GM19455 (cell line): ENCODE measurements around the gene CCDC122.
"Not testable (repeated sequence)": the region's sequence is repeated elsewhere in the genome, so short reads cannot be mapped to it uniquely, and the experiment has no call there.

Source experiments
- ATAC-seq: cut with Tn5 transposase; IDR thresholded peaks from one replicate; pipeline ENCODE4 v1.9.1; 2021; ENCODE audit not compliant: unreplicated experiment

The CCDC122 gene

DNA sequence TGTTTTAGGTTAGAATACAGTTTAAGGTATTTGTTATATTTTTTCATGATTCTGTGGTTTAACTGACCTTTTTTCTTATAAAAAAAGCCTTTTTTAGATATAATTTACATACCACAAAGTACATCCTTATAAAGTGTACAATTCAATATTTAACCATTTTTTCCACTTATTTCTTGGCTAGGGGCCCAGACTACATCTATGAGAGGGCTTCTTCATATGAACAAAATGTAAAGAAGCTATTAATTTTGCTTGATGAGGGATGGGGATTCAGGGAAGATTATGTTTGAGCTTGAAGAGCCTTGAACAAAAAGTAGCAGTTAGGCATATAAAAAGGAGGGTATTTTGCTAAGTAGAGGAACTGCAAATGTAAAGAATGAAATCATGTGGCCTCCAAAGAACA, 2.2 kb downstream of the CCDC122 start:
- no peak for ATAC-seq

DNA sequence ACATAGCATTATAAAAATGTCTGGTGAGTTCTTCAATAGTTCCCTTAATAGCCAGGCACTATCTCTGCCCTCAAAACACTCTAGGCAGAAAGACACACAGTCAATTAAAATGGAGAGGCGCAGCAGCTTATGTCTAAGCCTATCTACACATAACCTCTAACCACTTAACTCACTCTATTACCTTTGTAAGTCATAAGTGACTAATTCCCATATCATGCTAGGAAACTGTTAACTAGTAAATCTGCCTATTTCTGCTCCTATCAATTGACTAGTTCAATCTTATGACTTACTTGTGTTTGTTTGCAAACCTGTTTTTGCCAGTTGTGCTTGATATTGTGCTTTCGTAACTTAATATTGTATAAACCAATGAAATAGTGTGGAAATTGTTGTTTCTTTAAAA, 3.2 kb downstream of the CCDC122 start:
- no peak for ATAC-seq

DNA sequence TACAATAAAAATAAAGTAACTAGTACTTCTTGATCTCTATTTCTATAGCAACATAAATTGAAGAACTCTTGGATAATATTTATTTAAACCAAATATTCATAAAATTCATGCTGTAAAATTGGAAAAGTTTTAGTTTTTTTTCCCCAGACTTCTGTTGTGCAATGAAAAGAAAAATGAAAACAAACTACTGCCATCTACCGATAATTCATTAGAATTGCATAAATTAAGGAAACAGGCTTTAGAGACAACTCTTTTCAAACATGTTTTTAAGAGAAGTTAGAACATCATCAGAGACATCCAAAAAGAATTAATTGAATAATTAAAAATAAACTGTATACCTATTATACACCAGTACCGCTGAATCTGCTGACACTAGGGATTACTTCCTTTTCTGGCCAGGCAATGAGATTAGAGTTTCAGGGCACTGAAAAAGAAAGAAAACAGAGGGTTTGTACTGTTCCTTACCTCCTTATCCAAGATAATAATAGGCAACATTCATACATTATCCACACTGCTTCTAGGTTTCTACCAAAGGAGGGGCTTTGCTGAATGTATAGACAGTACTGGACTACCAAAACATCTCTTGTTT, 4.9 kb downstream of the CCDC122 start:
- ATAC-seq = no peak

DNA sequence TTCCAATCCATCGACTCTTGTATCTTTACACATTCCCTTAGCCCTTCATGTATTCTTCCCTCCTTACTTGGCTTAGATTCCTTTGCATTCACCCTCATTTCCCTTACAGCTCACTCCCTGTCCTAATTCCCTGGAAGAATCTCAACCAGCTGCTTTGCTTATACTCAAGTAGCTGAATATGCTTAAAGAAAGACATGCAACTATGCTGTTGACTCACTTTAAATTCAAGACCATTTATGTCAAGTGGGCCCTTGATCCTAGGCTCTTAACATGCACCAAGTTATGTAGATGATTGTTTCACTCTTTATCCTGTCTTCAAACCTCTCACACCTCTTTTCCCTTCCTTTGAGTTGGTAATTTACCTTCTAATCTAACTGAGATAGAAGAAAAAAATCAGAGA, 7.4 kb downstream of the CCDC122 start:
- no peak for ATAC-seq

DNA sequence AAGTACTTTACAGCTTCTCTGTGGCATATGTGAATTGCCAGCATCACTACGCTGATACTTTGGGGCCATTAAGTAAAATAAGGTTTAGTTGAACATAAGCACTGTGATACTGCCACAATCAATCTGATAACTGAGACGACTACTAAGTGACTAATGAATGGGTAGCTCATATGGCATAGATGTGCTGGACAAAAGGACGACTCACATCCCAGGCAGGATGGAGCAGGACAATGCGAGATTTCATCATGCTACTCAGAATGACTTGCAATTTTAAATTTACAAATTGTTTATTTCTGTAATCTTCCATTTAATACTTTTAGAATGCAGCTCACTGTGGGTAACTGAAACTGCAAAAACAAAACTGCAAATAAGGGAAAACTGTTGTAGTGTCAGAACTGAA, 13.6 kb downstream of the CCDC122 start:
- no peak for ATAC-seq

DNA sequence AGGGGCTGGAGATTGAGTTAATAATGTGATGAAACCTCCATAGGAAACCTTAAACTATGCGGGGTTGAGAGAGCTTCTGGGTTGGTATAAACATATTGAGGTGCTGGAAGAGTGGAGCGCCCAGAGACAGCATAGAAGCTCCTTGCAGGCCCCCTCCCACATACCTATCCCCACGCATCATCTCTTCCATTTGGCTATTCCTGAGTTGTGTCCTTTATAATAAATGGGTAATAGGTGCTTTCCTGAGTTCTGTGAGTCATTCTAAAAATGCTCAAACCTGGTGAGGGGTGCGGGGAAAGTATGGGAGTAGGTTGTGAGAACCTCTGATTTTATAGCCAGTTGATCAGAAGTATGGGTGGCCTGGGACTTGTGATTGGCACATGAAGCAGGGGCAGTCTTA, 14.6 kb downstream of the CCDC122 start:
- no peak for ATAC-seq

DNA sequence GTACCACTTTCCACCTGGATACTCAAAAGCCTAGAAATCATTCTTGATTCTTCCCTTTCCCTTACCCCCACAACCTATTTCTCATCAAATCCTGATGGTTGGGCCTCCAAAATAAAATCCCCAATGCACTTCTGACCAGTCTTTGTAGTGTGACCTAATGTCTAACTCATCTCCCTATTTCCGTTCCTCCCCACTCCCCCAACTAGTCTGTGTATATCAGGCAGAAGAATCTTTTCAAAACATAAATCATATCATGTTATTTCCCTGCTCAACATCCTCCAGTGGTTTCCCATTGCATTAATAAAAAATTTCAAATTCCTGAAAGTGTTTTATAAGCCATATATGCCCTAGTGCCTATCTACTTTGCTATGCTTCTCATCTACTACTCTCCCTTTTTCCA, 17.7 kb downstream of the CCDC122 start:
- ATAC-seq = no peak

DNA sequence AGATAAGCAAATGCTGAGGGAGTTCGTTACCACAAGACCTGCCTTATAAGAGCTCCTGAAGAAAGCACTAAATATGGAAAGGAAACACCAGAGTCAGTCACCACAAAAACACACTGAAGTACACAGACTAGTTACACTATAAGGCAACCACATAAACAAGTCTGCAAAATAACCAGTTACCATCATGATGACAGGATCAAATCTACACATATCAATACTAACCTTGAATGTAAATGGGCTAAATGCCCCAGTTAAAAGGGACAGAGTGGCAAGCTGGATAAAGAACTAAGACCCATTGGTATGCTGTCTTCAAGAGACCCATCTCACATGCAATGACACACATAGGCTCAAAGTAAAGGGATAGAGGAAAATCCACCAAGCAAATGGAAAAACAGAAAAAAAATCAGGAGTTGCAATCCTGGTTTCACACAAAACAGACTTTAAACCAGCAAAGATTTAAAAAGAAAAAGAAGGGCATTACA, 26.6 kb downstream of the CCDC122 start:
- ATAC-seq = no peak

DNA sequence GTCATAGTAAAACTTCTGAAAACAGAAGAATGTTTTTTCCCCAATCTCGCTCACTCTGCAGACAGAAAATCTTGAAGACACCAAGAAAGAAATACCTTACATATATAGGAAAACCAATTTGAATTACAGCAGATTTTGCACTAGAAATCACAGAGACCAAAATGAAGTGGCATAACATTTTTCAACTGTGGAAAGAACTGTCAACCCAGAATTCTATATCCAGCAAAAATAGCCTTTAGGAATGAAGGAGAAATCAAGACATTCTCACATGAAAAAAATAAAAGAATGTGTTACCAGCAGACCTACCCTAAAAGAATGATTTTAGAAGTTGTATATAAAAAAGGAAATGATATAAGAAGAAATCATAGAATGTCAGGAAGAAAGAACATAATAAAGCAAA, 28.7 kb downstream of the CCDC122 start:
- no peak for ATAC-seq

DNA sequence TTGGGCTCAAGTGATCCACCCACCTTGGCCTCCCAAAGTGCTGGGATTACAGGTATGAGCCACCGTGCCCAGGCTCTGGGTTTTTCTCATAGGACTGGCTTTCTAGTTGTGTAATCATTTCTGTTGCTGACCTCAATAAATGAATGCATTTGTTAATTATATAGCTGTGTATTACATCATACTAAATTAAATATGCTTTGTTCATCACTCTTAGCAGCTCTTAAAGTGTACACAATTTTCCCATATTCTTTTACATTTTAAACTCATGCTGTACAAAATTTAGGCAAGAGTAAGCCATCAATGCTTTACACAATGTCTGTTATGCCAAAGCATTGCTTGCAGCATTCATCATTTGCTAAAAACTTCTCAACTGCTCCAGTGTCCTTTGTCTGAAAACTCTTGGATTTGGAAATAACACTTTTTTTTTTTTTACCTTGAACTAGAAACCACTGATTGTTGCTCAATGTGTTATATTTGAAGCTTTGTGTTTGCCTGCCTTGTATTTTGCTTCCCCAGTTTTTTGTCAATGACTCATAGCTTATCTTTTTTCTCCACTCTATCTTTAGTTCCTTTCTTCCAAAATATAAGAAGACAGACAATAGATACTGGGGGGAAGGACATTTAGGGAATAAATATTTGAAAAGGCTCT, 31.4 kb downstream of the CCDC122 start:
- no peak for ATAC-seq

DNA sequence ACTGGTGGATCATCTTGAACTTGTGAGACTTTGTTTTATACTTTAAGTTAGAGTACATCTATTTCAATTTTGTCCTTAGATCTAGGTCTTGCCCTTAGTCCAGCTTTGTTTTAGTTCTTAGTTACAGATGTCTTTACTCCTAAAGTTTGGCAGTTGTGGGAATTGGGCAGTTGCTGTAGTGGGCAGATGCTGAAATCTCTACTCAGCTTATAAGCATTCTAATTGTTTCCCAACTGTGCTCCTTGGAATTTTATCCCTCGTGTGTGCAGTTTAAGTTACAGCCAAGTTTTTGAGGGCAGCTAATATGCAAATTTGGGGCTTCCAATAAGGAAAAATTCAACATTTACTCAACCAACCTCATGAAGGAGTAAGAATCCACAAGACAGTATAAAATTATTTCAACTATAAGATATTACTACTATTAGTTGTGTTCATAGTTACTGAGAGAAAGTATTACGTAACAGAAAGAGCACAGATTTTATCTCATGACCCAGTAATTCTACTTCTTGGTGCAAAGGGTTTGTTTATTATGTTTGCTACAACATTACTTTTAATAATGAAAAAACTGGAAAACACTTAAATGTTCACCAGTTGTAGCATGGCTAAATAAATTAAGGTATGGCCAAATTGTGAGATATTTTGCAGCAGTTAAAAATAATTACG, 32.9 kb downstream of the CCDC122 start:
- ATAC-seq = no peak

DNA sequence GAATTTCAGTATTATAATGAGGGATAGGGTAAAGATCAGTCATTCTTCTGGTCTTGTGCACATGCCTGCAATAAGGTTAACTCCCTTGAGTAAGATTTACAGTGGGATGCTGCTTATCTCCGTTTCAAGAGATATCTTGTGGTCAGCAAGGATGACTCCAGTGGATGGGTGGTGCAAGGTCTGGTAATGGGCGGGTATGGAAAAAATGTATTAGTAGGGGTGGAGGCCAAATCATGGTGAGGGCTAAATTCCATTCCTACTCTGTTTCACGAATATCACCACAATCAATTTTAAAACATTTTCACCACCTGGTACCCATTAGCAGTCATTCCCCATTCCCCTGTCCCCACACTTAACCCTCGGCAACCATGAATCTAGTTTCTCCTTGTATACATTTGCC, 40.6 kb downstream of the CCDC122 start:
- no peak for ATAC-seq

DNA sequence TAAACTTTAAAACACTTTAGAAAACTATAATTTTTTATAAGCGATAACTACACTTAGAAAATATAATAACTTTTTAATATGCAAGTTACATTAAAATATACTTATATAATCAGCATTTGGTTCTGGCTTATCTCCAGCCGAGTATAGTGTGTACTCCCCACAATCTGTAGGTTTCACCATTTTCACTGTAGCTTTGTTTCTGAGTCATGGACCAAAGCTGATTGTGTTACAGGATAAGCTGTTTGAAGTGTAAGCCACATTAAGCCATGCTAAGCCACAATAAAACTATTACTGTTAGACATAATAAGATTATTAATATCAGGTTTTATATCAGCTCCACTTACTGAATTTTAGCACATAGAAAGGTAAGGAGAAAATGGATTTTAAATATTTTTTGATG, 43.8 kb downstream of the CCDC122 start:
- ATAC-seq = no peak

DNA sequence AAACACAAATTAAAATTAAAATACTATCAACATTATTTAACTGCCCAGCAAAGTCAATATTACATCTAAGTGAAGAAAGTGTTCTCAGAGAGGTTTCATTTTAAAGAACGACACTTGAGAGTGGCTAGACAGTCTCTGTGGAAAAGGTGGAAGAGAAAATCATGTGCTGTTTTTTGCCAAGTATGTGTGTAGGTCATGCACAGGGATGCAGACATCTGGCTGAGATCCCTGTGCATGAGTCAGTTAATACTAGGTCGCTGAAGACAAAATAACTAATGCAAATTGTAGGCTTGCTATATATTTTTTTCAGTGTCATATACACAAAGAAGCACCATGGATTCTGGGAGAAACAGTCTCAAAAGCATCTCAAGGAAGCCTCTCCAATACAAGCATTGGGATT, 48.5 kb downstream of the CCDC122 start:
- ATAC-seq = no peak

DNA sequence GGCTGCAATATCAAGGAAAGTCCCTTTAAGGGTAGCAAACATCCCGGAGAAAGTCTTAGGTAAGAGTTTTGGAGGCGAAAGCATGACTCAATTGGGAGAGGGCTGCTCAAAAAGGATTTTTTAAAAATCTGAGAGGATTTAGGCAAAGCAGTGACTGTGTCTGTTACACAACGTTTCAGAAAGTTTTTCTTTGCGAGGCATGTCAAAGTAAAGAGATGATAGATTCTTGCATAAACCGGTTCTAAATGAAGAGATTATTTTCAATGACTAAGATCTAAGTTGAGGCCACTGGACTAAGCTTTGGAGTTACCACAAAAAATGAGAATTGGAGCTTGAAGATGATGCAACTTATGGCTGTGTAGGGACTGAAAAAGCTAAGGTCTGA, 49.1 kb downstream of the CCDC122 start:
- no peak for ATAC-seq

DNA sequence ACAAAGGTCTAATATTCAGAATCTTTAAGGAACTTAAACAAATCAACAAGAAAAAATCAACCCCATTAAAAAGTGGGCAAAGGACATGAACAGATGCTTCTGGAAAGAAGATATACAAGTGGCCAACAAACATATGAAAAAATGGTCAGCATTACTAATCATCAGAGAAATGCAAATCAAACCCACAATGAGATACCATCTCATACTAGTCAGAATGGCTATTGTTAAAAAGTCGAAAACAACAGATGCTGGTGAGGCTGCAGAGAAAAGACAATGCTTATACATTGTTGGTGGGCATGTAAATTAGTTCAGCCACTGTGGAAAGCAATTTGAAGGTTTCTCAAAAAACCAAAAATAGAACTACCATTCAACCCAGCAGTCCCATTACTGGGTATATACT, 54.9 kb downstream of the CCDC122 start:
- ATAC-seq = not testable (repeated sequence)

DNA sequence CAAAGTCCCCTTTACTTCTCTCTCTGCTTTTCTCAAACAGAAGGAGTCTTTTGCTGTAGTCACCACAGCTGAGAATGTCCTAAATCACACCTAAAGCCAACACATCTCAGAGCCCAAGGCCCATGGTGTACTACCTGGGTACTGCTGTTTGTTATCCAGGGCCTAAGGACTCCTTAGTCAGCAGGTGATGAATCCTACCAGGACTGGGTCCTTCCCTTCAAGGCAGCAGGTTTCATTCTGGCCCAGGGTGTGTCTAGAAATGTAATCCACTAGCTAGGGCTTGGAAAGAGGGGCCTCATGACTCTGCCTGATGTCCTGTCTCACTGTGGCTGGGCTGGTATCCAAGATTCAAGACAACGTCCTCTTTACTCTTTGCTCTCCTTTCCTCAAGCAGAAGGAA, 56.6 kb downstream of the CCDC122 start:
- ATAC-seq = no peak

DNA sequence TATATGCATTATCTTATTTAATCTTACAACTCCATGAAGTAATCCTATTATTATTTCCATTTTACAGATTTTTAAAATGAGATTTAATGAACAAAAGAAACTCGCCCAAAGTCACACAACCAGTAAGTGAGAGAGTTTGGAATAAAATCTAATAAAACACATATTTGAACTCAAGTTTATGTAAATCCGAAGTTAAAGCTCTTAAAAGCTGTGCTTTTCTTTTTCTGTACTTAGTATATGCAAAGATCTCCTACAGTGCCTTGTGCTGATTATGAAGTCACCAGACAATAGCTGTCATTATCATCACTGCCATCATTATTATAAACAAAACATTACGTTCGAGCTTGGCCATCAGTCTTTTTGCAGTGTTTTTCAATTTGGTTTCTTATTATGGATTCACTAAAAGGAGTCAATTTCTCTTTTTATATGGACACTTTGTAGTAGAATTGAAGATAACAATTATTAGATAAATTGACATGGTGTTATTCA, 63.1 kb downstream of the CCDC122 start:
- no peak for ATAC-seq

DNA sequence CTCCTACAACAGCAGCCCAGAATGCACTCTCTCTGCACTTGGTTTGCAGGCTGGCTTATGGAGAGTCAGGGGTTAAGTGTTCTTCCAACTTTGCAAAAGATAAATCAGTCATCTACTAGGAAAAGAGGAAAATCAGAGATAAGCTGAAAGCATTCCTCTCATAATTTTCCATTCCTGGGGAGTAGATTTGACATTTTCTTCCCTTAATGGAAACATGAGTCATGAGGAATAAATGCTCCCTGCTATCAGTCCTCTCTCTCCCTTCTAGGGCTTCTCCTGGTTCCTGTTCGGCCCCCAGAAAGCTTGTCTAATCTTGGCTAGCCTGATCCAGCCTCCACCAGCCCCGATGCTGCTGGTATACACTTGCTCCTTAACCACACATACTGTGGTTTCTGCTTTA, 64.3 kb downstream of the CCDC122 start:
- ATAC-seq = no peak

DNA sequence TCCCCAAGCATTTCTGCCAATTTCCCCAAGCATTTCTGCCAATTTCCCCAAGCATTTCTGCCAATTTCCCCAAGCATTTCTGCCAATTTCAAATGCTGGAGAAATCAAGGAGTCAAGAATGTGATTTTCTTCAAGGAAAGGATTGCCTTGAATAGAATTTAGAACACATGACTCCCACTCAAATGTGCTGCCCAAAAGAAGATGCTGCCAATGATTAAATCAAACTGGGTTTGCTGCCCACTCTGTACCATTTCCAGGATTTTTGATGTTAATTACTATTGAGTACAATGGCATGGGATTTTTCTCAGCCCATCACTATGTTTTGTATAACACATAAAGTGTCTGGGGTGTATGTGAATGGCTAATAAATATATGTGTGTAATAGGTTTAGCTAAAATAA, 70.9 kb downstream of the CCDC122 start:
- ATAC-seq = no peak

DNA sequence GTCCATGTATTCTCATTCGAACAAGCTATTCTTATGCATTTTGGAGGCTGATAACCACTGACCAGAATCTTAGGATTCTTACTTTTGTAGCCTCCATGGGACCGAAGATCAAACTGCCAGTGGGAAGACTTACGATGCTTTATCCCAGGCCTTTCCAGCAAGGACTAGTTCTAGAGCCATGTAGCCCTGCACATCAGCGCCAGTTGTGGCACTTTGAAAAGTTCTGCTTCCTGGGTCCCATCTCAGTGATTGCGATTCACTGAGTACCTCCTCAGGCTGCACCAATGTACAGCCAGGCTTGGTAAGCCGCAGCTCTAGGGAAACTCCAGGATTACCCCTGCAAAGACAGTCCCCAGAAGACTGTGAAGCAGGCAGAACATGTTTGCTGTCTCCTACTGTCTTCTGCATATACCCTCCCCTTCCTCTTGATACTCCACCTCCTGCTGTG, 73.8 kb downstream of the CCDC122 start:
- ATAC-seq = no peak

DNA sequence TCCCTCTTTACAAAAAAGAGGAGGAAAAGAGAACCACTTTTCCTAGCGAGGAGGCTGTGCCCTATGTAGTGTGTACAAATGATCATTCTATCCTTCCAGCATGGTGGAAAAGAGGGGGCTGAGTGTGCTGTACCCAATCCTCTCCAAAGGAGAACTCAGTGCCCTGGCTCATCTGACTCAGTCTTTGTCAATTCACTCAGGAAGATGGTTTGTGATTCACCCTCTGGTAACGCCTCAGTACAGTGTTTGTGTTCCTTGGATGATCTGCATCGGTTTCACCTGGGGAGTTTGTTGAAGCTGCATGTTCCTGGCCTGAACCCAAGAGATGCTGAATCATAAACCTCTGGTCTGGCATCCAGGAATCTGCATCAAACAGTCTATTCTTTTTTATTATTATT, 74.5 kb downstream of the CCDC122 start:
- no peak for ATAC-seq
